NCI-H1930 (cell line): ENCODE measurements around the gene TNFRSF8.
"Not testable (repeated sequence)": the region's sequence is repeated elsewhere in the genome, so short reads cannot be mapped to it uniquely, and the experiment has no call there.

Experiments used
- DNase-seq, 2 experiments: peaks; one replicate each; lab custom pipeline; 2025; lab: John Stamatoyannopoulos, UW

TNFRSF8 gene

DNA sequence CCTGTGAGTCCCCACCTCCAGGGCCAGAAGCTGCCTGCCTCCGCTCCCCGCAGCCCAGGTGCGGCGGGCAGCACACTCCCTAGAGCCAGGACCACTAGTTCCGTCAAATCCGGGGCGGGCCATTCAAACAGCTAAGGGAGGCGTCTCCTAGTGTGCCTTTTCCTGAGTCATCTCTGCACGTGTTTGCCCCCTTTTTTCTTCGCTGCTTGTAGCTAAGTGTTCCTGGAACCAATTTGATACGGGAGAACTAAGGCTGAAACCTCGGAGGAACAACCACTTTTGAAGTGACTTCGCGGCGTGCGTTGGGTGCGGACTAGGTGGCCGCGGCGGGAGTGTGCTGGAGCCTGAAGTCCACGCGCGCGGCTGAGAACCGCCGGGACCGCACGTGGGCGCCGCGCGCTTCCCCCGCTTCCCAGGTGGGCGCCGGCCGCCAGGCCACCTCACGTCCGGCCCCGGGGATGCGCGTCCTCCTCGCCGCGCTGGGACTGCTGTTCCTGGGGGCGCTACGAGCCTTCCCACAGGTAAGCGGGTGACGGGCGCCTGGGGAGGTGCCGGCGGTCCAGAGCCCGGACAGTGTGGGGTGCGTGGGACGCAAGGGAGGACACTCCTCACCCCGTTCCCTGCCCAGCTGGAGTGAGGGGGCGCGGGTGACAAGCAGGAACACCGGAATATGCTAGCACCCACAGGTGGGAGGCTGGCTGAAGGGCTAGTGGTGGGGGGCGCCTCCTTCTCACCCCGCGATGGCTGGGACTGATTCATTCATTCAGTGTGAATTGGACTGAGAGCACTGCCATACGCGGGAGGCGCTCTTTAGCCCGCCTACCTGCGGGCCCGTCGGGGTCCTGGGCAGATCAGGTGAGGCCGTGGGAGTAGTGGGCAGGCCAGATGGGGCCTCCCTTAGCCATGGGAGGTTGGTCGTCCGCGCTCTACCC lies at the start of gene TNFRSF8:
Gene TNFRSF8, plus strand, starts transcription at position 163 of the 932 bp plus-strand sequence. Its CDS starts 296 bp downstream, at position 459.
- peak in 1 of 2 experiments; percentile 7 for DNase-seq

DNA sequence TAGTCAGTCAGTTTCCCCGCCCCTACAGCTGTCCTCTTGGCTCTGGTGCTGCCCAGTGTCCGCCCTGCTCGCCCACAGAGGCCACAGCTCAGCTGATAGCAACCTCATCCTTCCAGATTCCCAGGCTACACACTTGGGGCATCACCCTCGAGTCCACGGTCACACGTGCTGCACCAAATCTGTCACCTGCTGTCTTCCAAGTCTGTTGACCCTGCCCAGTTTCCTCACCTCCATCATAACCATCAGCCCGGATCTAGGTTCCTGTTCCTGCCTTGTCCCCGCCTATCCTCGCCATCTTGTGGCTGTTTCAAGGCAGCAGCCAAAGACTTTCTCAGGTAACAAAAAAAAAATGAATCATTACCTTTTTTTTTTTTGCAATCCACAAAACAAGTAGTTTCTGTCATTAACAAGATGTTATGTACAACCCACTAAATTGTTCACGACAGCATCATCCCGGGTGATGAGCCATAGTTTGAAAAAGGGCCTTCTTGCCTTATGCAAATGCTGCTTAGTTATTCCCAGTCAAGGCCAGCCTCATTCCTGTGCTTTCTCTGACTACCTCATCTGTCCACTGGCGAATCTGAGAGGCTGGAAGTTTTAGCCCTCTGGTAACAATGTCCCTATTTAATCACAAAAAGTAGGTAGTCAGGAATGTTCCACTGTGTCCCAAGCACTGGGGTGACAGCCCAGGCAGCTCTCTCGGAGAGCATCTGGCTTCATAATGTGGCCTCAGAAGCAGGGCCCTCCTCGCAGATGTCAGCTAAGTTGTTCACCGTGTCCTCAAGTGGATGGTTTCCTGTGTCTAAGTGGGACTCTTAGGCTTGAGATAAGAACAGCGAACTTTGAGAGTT lies 48.7 kb upstream of the TNFRSF8 start:
- DNase-seq = no peak

- DNase-seq = no peak
Measured at GRCh38 chr1:12015001-12015491, 48.1 kb upstream of the TNFRSF8 start.

GRCh38 chr1:12015499-12015898 lies 47.6 kb upstream of the TNFRSF8 start:
- DNase-seq = no peak

GRCh38 chr1:12016182-12016581 lies 46.9 kb upstream of the TNFRSF8 start:
- no peak for DNase-seq

GRCh38 chr1:12019858-12020509 lies 43.1 kb upstream of the TNFRSF8 start:
- no peak for DNase-seq

DNA sequence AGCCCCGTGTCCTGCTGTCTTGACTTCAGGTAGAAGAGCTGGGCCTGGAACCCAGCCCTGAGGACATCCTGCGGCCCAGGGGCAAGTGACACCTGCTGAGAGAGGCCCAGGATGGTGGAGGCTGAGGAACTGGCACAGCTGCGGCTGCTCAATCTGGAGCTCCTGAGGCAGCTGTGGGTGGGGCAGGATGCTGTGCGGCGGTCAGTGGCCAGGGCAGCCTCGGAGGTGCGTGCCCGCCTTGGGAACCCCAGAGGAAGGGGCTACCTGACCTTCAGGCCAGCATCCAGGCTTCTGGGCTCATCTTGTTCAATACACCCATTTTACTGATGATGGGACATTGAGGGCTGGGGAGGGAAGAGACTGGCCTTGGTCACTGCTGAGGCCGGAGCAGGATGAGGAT lies 41.5 kb upstream of the TNFRSF8 start:
- DNase-seq = no peak

GRCh38 chr1:12022036-12022435 lies 41.1 kb upstream of the TNFRSF8 start:
- DNase-seq = no peak

GRCh38 chr1:12026586-12026985 lies 36.5 kb upstream of the TNFRSF8 start:
- DNase-seq = no peak

GRCh38 chr1:12028248-12028647 lies 34.9 kb upstream of the TNFRSF8 start:
- DNase-seq = no peak

- DNase-seq = no peak
Measured at GRCh38 chr1:12028957-12029511, 34.1 kb upstream of the TNFRSF8 start.

- no peak for DNase-seq
Measured at GRCh38 chr1:12029720-12030339, 33.3 kb upstream of the TNFRSF8 start.

GRCh38 chr1:12031039-12031980 lies 31.8 kb upstream of the TNFRSF8 start:
- peak in 1 of 2 experiments; percentile 21 for DNase-seq

- DNase-seq = no peak
Measured at GRCh38 chr1:12032161-12032621, 30.9 kb upstream of the TNFRSF8 start.

DNA sequence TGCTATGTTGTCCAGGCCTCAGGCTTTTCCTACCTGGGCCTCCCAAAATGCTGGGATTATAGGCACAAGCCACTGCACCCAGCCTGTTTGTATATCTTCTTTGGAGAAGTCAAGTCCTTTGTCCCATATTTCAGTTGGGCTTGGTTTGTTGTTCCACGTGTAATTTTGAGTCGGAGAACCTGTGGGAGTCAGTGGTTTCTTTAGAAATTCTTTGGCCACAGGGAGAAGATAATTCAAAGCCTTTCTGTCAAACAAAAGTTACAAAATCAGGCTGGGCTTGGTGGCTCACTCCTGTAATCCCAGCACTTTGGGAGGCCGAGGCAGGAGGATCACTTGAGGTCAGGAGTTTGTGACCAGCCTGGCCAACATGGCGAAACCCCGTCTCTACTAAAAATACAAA lies 29.7 kb upstream of the TNFRSF8 start:
- not testable (repeated sequence) for DNase-seq

GRCh38 chr1:12034381-12034801 lies 28.7 kb upstream of the TNFRSF8 start:
- DNase-seq = no peak

DNA sequence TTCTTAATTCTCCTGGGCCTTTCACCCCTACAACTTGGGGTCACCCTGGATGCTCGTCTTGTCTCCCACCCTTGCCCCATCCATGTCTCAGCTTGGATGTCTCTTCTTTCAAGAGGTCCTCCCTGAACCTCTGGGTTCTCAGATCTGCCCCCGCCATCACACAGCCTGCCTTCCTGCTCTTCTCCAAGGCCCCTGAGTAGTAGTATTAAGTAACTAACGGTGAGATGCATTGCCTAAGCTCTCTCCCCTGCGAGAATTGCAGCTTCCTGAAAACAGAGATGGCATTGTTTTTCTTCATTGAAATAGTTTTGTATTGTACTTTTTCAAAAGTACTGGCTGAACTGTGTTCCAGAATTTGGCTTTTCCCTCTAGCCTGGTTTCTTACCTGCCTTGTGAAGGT lies 27.8 kb upstream of the TNFRSF8 start:
- no peak for DNase-seq

DNA sequence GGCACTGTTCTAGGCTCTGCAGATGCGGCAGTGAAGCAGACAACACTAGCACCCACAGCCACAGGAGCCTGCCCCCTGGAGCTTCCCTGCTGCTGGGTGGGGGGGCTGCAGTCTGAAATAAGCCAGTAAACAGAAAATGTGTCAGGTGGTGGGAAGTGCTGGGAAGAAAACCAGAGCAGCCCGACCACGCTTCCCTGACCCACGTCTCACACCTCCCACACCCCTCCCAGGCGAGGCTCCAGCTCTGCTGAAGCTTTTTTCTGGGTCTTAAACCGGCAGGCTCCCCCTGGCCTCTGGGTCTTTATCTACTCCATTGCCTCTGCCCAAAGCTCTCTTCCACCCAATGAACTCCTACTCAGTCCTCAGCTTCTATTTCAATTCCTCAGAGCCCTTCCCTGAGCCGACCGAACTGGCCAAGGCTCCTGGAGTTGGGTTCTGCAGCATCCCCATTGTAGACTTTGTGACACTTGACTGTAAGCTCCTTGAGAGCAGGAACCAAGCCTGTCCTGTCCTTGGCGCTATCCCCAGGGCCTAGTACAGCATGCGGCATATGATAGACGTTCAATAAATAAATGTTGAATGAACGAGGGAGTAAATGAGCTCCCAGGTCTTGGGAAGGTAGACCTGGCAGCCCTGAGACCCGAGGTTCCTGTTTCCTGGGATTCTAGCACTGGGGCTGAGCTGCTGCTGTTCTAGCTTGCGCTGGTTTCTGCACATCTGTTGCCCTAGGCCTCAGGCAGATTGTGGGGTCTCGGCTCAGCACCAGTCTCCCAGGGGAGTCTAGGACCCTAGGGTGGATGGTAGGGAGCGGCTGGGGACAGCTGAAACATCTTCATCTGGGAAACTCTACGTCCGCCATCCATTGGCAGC lies 25.4 kb upstream of the TNFRSF8 start:
- DNase-seq = no peak
